ENCODE data around the gene DNMT3A. TPM values are rescaled to one million over a fixed set of nuclear protein-coding genes. Genes with fewer than 3 reads are reported as not detected.
A peak's percentile ranks its signal among the peaks of the same experiment; 100 is the strongest.

Gene DNMT3A
- total and polyA plus RNA-seq, 2 donors from 2014 or later, result 6.5 to 31.4 TPM

GRCh38 chr2:25338401-25338800 lies 3.3 kb downstream of the DNMT3A start:
- intact Hi-C loops (cut with DNase I), result no loop called here
- Histone ChIP-seq H3K4me3 (ENCODE audit: low read length in 3 of 3) (no peak overlapping the region), H3K4me1 (ENCODE audit: control insufficient read depth in 2 of 3, insufficient read depth in 2 of 3, low read depth in 1 of 3, low read length in 3 of 3) (peaks cover 0 to 30% (median 0%) of the 10 kb centered on the region in 3 donors), H3K27me3 (ENCODE audit: control insufficient read depth, insufficient read depth, low read length) (no peaks in the 10 kb centered on the region), H3K27ac (ENCODE audit: low read depth in 2 of 2, low read length in 2 of 2) (no peak overlapping the region), H3K36me3 (ENCODE audit: control insufficient read depth in 2 of 3, insufficient read depth in 3 of 3, low read length in 3 of 3) (no peaks in the 10 kb centered on the region), H3K9me3 (ENCODE audit: control insufficient read depth in 2 of 3, insufficient read depth in 1 of 3, low read length in 3 of 3) (no peaks in the 10 kb centered on the region), H3K9ac (ENCODE audit: low read length in 3 of 3) (peak overlapping the region in 1 of 3 donors; percentile 40)
- DNase-seq (peak in 1 of 5 donors; percentile 40), FAIRE-seq (no peak)
- TF ChIP-seq CTCF (IDR thresholded peaks at IDR 0.05; ENCODE audit: borderline replicate concordance, extremely low read depth, insufficient read depth), result no peak

GRCh38 chr2:25337891-25338290 lies 3.8 kb downstream of the DNMT3A start:
- Histone ChIP-seq H3K36me3 (ENCODE audit: control insufficient read depth in 2 of 3, insufficient read depth in 3 of 3, low read length in 3 of 3) (no peaks in the 10 kb centered on the region), H3K9me3 (ENCODE audit: control insufficient read depth in 2 of 3, insufficient read depth in 1 of 3, low read length in 3 of 3) (no peaks in the 10 kb centered on the region), H3K4me1 (ENCODE audit: control insufficient read depth in 2 of 3, insufficient read depth in 2 of 3, low read depth in 1 of 3, low read length in 3 of 3) (peaks cover 0 to 31% (median 0%) of the 10 kb centered on the region in 3 donors), H3K27me3 (ENCODE audit: control insufficient read depth, insufficient read depth, low read length) (no peaks in the 10 kb centered on the region), H3K9ac (ENCODE audit: low read length in 3 of 3) (peak overlapping the region in 1 of 3 donors; percentile 40), H3K4me3 (ENCODE audit: low read length in 3 of 3) (no peak overlapping the region), H3K27ac (ENCODE audit: low read depth in 2 of 2, low read length in 2 of 2) (no peak overlapping the region)
- no peak for TF ChIP-seq CTCF (IDR thresholded peaks at IDR 0.05; ENCODE audit: borderline replicate concordance, extremely low read depth, insufficient read depth)
- intact Hi-C loops (cut with DNase I), result no loop called here
- DNase-seq (peak in 1 of 5 donors; percentile 40), FAIRE-seq (no peak)

DNA sequence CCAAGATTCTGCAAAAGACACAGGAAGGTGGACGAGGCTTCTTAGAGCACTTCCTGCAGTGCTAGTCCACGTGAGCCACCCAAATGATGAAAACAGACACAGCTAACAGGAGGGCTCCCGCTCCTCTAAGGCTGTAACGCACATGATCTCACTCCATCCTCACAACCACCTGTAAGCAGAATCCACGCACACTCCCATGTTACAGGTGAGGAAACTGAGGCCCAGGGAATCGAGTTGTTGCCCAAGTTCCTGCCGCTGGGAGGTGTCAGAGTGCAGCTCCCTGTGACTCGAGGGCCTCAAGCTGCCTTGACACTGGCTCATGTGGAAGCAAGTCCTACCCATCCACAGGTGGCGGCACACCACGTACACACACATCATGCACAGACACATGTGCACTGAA lies 4.4 kb downstream of the DNMT3A start:
- FAIRE-seq, result no peak
- peak in 1 of 5 donors; percentile 46 for DNase-seq

More for the DNA sequence above, 4.4 kb downstream of the DNMT3A start:
- intact Hi-C loops (cut with DNase I), result no loop called here
- Histone ChIP-seq H3K9ac (ENCODE audit: low read length in 3 of 3) (no peak overlapping the region), H3K27me3 (ENCODE audit: control insufficient read depth, insufficient read depth, low read length) (no peaks in the 10 kb centered on the region), H3K9me3 (ENCODE audit: control insufficient read depth in 2 of 3, insufficient read depth in 1 of 3, low read length in 3 of 3) (no peaks in the 10 kb centered on the region), H3K4me1 (ENCODE audit: control insufficient read depth in 2 of 3, insufficient read depth in 2 of 3, low read depth in 1 of 3, low read length in 3 of 3) (peaks cover 0 to 33% (median 0%) of the 10 kb centered on the region in 3 donors), H3K4me3 (ENCODE audit: low read length in 3 of 3) (no peak overlapping the region), H3K36me3 (ENCODE audit: control insufficient read depth in 2 of 3, insufficient read depth in 3 of 3, low read length in 3 of 3) (no peaks in the 10 kb centered on the region), H3K27ac (ENCODE audit: low read depth in 2 of 2, low read length in 2 of 2) (no peak overlapping the region)
- TF ChIP-seq CTCF (IDR thresholded peaks at IDR 0.05; ENCODE audit: borderline replicate concordance, extremely low read depth, insufficient read depth), result no peak
